GM12878 (cell line): ENCODE measurements around the gene AXDND1. TPM values are rescaled to one million over a fixed set of nuclear protein-coding genes. Genes with fewer than 3 reads are reported as not detected.
"Not testable (repeated sequence)": the region's sequence is repeated elsewhere in the genome, so short reads cannot be mapped to it uniquely, and the experiment has no call there.

Source experiments
- ATAC-seq: fragments of 200-7000 bp; cut with Tn5 transposase; 3 replicates; pipeline ENCODE4 v1.9.1; 2020; ENCODE audit warnings: mild to moderate bottlenecking, moderate library complexity
- BruUV-seq: library from RNA; stranded (reverse); fragments of 400-500 nt; replicated peaks from 2 replicates; lab custom pipeline; 2021; lab: Mats Ljungman, UMichigan
- CTCF ChIA-PET: fragments of 300-600 bp; sonication (Branson Sonifier 250); formaldehyde crosslinking; extraction: SDS; loops from one replicate; lab custom pipeline; 2021; ENCODE audit warnings: inconsistent platforms; lab: Yijun Ruan, JAX
- POLR2A ChIA-PET: fragments of 350-600 bp; formaldehyde crosslinking; extraction: SDS; loops from one replicate; lab custom pipeline; 2021; ENCODE audit warnings: inconsistent platforms; lab: Charles Lee
- RAD21 ChIA-PET: fragments of 300-600 bp; sonication (Branson Sonifier 250); formaldehyde crosslinking; loops from one replicate; lab custom pipeline; 2023; ENCODE audit warnings: antibody characterized with exemption; ENCODE audit not compliant: unreplicated experiment; lab: Charles Lee
- SMC1A ChIA-PET: fragments of 300-600 bp; sonication (Branson Sonifier 250); formaldehyde crosslinking; loops from one replicate; lab custom pipeline; 2023; ENCODE audit not compliant: unreplicated experiment, uncharacterized antibody; lab: Charles Lee
- DNase-seq: peaks from one replicate; pipeline ENCODE4 v3.0.0-alpha.2; 2011; ENCODE audit warnings: low read depth, low spot score
- FAIRE-seq: peaks from 3 replicates; lab custom pipeline; 2011; peaks lifted over from hg19 to GRCh38; lab: Jason Lieb, UNC
- H2AFZ ChIP-seq: 2 replicates; pipeline ENCODE4 v1.6.0; 2011; ENCODE audit warnings: low read depth, low read length, control low read depth; ENCODE audit not compliant: control insufficient read depth
- H3K27ac ChIP-seq: 2 replicates; pipeline ENCODE4 v1.5.1; 2011; ENCODE audit warnings: control low read depth; ENCODE audit not compliant: control insufficient read depth, insufficient read depth
- H3K27me3 ChIP-seq, 2 experiments: replicated peaks in 1 of 2; 2 replicates each; pipeline versions ENCODE4 v1.6.0 to v1.6.1; 2011; ENCODE audit warnings: low read length in 1 of 2; ENCODE audit not compliant: control insufficient read depth in 2 of 2, insufficient read depth in 2 of 2
- H3K36me3 ChIP-seq, 2 experiments: 2 replicates each; pipeline ENCODE4 v1.5.1; 2011; ENCODE audit warnings: low read length in 1 of 2; ENCODE audit not compliant: control insufficient read depth in 2 of 2, insufficient read depth in 2 of 2
- H3K4me1 ChIP-seq: 2 replicates; pipeline ENCODE4 v1.6.1; 2011; ENCODE audit warnings: mild to moderate bottlenecking, low read length, moderate library complexity, mixed read lengths; ENCODE audit not compliant: control insufficient read depth, insufficient read depth
- H3K4me2 ChIP-seq: 2 replicates; pipeline ENCODE4 v1.6.0; 2011; ENCODE audit warnings: control low read depth; ENCODE audit not compliant: control insufficient read depth, insufficient read depth
- H3K4me3 ChIP-seq: fragments of 200-600 bp; sonication (generic); 2 replicates; pipeline ENCODE4 v1.5.1; 2016
- H3K79me2 ChIP-seq: 2 replicates; pipeline ENCODE4 v1.6.0; 2011; ENCODE audit warnings: low read length; ENCODE audit not compliant: control insufficient read depth, insufficient read depth
- H3K9ac ChIP-seq: 2 replicates; pipeline ENCODE4 v1.8.0; 2011; ENCODE audit warnings: low read length, control low read depth, mixed read lengths; ENCODE audit not compliant: control insufficient read depth, insufficient read depth
- H3K9me3 ChIP-seq: replicated peaks from 3 replicates; pipeline ENCODE4 v1.5.1; 2011; ENCODE audit warnings: mild to moderate bottlenecking, low read length; ENCODE audit not compliant: control insufficient read depth, insufficient read depth
- H4K20me1 ChIP-seq: 2 replicates; pipeline ENCODE4 v1.6.0; 2011; ENCODE audit not compliant: control insufficient read depth, insufficient read depth
- ASH2L ChIP-seq: fragments of 300-600, 200-600 bp; sonication (generic); IDR thresholded peaks from 2 replicates; pipeline ENCODE4 v1.6.1; 2017; ENCODE audit warnings: low read depth, mild to moderate bottlenecking, borderline replicate concordance
- BCL11A ChIP-seq: IDR thresholded peaks from 2 replicates; pipeline ENCODE4 v1.6.1; 2011; ENCODE audit warnings: low read depth, low read length
- CBX3 ChIP-seq: fragments of 200-600 bp; sonication (generic); IDR thresholded peaks from 2 replicates; pipeline ENCODE4 v1.6.1; 2016; ENCODE audit warnings: low read depth, borderline replicate concordance
- CHD1 ChIP-seq: IDR thresholded peaks from 2 replicates; pipeline ENCODE4 v1.6.1; 2012; ENCODE audit warnings: low read depth, low read length, improper control_type of control experiment
- CREM ChIP-seq: IDR thresholded peaks from 2 replicates; pipeline ENCODE4 v1.6.1; 2014; ENCODE audit warnings: antibody characterized with exemption, low read depth
- ESRRA ChIP-seq: IDR thresholded peaks from 2 replicates; pipeline ENCODE4 v1.6.1; 2012; ENCODE audit warnings: mild to moderate bottlenecking, low read length, improper control_type of control experiment
- FOS ChIP-seq: IDR thresholded peaks from 3 replicates; pipeline ENCODE4 v1.6.1; 2011; ENCODE audit warnings: borderline replicate concordance; ENCODE audit not compliant: insufficient read length; ENCODE audit errors: extremely low read depth
- LARP7 ChIP-seq: fragments of 450-650 bp; IDR thresholded peaks from 2 replicates; pipeline ENCODE4 v1.6.1; 2017; ENCODE audit warnings: mild to moderate bottlenecking
- MTA3 ChIP-seq: IDR thresholded peaks from 2 replicates; pipeline ENCODE4 v1.6.1; 2012; ENCODE audit warnings: low read length, inconsistent platforms, borderline replicate concordance
- MYC ChIP-seq: IDR thresholded peaks from 2 replicates; pipeline ENCODE4 v1.6.1; 2011; ENCODE audit warnings: mild to moderate bottlenecking, low read length, moderate library complexity, inconsistent platforms; ENCODE audit not compliant: insufficient read depth, insufficient replicate concordance, insufficient read length, severe bottlenecking
- NBN ChIP-seq: fragments of 450-650 bp; IDR thresholded peaks from 2 replicates; pipeline ENCODE4 v1.6.1; 2016
- NR2F1 ChIP-seq: fragments of 450-650 bp; conservative IDR thresholded peaks from 2 replicates; pipeline ENCODE4 v1.6.1; 2017; ENCODE audit warnings: mild to moderate bottlenecking
- RAD51 ChIP-seq: fragments of 450-650 bp; IDR thresholded peaks from 2 replicates; pipeline ENCODE4 v1.6.1; 2016; ENCODE audit warnings: moderate library complexity, mild to moderate bottlenecking, inconsistent platforms
- TBL1XR1 ChIP-seq: IDR thresholded peaks from 2 replicates; pipeline ENCODE4 v1.6.1; 2012; ENCODE audit warnings: low read depth, low read length, improper control_type of control experiment
- WGBS: methylation state at CpG from one replicate; pipeline ENCODE4 v1.1.6; 2016; ENCODE audit warnings: low lambda C conversion rate; ENCODE audit not compliant: insufficient replicate concordance, insufficient coverage; ENCODE audit errors: missing lambda C conversion rate; 5-methylcytosine and 5-hydroxymethylcytosine counted together
- in situ Hi-C: fragments of 300-500 bp; cut with MboI; formaldehyde crosslinking; loops from 9 replicates; pipeline ENCODE4 v1.14.3; 2018; ENCODE audit warnings: mixed read lengths
- intact Hi-C: fragments of 100-400 bp; cut with micrococcal nuclease; formaldehyde crosslinking; loops from one replicate; pipeline ENCODE4 v1.14.2; 2022; ENCODE audit not compliant: unreplicated experiment
- polyA plus RNA-seq, 11 experiments: library from polyadenylated mRNA; depleted of rRNA in 4 of 11; unstranded in 6 of 11; stranded (reverse) in 5 of 11; fragments of >200 nt; fragmentation: Nextera tagmentation in 4 of 11; fragmentation: Illumina TruSeq in 1 of 11; extraction: Ambion mirVana in 4 of 11; extraction: Trizol in 1 of 11; gene quantifications; 1 replicate in 1 of 11; 2 replicates in 10 of 11; pipeline versions ENCODE4 v1.2.1 to v1.2.3, GENCODE V29; 2011 to 2016; ENCODE audit warnings: inconsistent platforms in 2 of 11, missing spikeins in 2 of 11, low read depth in 1 of 11
- total RNA-seq, 4 experiments: library from RNA; depleted of rRNA in 3 of 4; stranded (reverse); fragments of >200 nt in 3 of 4; fragmentation: Illumina TruSeq in 1 of 4; extraction: Trizol in 1 of 4; gene quantifications; 2 replicates each; pipeline versions ENCODE4 v1.2.1 to v1.2.3, GENCODE V29; 2013 to 2021
- TF ChIP-seq, protein P1 (sequence below): IDR thresholded peaks from 2 replicates; pipeline ENCODE4 v1.6.1; 2012; ENCODE audit warnings: low read depth, low read length, improper control_type of control experiment
- TF ChIP-seq, protein P2 (sequence below): fragments of 450-650 bp; formaldehyde crosslinking; IDR thresholded peaks from 2 replicates; pipeline ENCODE4 v1.5.0; 2022; ENCODE audit warnings: mild to moderate bottlenecking, missing genetic modification characterization
- TF ChIP-seq, protein P3 (sequence below): IDR thresholded peaks from 2 replicates; pipeline ENCODE4 v1.6.1; 2011; ENCODE audit warnings: low read depth, mild to moderate bottlenecking, low read length, moderate library complexity, borderline replicate concordance; ENCODE audit errors: extremely low read depth

Gene AXDND1
- total and polyA plus RNA-seq, 10 of the 15 experiments (the other 5 are each of a cell fraction or from before 2014, with no cell fraction given), result 0.12 to 0.84 (median 0.42) TPM

DNA sequence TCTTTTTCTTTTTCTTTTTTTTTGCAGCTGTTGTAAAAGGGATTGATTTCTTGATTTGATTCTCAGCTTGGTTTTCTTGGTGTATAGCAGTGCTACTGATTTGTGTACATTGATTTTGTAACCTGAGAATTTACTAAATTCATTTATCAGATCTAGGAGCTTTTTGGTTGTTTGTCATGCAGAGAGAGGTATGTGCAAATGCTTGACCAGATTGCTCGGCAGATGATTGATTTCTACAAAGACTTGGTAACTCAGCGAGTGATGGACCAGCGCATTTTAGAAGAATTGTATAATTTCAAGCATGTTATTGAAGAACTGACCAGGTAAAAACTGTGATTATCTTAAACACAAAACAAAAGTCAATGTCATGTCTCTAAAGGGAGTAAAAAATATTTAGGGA, 27.9 kb downstream of the AXDND1 start:
- in situ Hi-C loops, result no loop called here
- Histone ChIP-seq H3K4me2 (no peak overlapping the region), H3K4me1 (no peaks in the 10 kb centered on the region), H3K36me3 (no peaks in the 10 kb centered on the region), H3K9me3 (no peaks in the 10 kb centered on the region), H3K27ac (no peak overlapping the region), H3K79me2 (no peaks in the 10 kb centered on the region), H4K20me1 (no peaks in the 10 kb centered on the region), H3K4me3 (no peak overlapping the region), H3K9ac (no peak overlapping the region), H2AFZ (no peak overlapping the region), H3K27me3 (no peaks in the 10 kb centered on the region)
- ATAC-seq (no peak), FAIRE-seq (no peak), DNase-seq (no peak)
- POLR2A ChIA-PET, result no interaction called here
- TF ChIP-seq ASH2L (no peak), BCL11A (no peak), MYC (no peak), CBX3 (no peak), NR2F1 (no peak), NBN (no peak), RAD51 (no peak), TBL1XR1 (no peak), FOS (no peak), LARP7 (no peak), CREM (no peak), ESRRA (no peak), MTA3 (no peak), CHD1 (no peak)
- TF ChIP-seq, protein P1, sequence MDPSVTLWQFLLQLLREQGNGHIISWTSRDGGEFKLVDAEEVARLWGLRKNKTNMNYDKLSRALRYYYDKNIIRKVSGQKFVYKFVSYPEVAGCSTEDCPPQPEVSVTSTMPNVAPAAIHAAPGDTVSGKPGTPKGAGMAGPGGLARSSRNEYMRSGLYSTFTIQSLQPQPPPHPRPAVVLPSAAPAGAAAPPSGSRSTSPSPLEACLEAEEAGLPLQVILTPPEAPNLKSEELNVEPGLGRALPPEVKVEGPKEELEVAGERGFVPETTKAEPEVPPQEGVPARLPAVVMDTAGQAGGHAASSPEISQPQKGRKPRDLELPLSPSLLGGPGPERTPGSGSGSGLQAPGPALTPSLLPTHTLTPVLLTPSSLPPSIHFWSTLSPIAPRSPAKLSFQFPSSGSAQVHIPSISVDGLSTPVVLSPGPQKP, result no peak
- TF ChIP-seq, protein P2, sequence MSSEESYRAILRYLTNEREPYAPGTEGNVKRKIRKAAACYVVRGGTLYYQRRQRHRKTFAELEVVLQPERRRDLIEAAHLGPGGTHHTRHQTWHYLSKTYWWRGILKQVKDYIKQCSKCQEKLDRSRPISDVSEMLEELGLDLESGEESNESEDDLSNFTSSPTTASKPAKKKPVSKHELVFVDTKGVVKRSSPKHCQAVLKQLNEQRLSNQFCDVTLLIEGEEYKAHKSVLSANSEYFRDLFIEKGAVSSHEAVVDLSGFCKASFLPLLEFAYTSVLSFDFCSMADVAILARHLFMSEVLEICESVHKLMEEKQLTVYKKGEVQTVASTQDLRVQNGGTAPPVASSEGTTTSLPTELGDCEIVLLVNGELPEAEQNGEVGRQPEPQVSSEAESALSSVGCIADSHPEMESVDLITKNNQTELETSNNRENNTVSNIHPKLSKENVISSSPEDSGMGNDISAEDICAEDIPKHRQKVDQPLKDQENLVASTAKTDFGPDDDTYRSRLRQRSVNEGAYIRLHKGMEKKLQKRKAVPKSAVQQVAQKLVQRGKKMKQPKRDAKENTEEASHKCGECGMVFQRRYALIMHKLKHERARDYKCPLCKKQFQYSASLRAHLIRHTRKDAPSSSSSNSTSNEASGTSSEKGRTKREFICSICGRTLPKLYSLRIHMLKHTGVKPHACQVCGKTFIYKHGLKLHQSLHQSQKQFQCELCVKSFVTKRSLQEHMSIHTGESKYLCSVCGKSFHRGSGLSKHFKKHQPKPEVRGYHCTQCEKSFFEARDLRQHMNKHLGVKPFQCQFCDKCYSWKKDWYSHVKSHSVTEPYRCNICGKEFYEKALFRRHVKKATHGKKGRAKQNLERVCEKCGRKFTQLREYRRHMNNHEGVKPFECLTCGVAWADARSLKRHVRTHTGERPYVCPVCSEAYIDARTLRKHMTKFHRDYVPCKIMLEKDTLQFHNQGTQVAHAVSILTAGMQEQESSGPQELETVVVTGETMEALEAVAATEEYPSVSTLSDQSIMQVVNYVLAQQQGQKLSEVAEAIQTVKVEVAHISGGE (CRISPR knock-in tag), result no peak
- TF ChIP-seq, protein P3, sequence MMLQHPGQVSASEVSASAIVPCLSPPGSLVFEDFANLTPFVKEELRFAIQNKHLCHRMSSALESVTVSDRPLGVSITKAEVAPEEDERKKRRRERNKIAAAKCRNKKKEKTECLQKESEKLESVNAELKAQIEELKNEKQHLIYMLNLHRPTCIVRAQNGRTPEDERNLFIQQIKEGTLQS, result no peak
- SMC1A ChIA-PET, result no interaction called here
- intact Hi-C loops, result no loop called here
- no TSS peak for BruUV-seq
- WGBS, result 38% methylated on average over 3 of the region's 3 CpGs
- RAD21 ChIA-PET, result no interaction called here
- CTCF ChIA-PET, result no interaction called here

DNA sequence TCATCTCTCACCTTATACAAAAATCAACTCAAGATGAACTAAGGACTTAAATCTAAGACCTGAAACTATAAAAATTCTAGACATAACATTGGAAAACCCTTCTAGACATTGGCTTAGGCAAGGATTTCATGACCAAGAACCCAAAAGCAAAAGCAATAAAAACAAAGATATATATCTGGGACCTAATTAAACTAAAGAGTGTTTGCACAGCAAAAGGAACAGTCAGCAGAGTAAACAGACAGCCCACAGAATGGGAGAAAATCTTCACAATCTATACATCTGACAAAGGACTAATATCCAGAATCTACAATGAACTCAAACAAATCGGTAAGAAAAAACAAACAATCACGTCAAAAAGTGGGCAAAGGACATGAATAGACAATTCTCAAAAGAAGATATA, 33.6 kb downstream of the AXDND1 start:
- H3K27ac ChIP-seq, H3K4me3 ChIP-seq, DNase-seq, RAD21 ChIA-PET, CTCF ChIA-PET, H3K79me2 ChIP-seq, POLR2A ChIA-PET, H3K27me3 ChIP-seq, in situ Hi-C loops, FAIRE-seq, H3K4me2 ChIP-seq, intact Hi-C loops, H3K9me3 ChIP-seq, H2AFZ ChIP-seq, H4K20me1 ChIP-seq, ATAC-seq, H3K4me1 ChIP-seq, BruUV-seq, SMC1A ChIA-PET, H3K36me3 ChIP-seq, H3K9ac ChIP-seq: not testable (repeated sequence)
- 51% methylated on average over 2 of the region's 2 CpGs for WGBS
